BE2C (cell line): ENCODE data around the gene MEIS2.

Experiments used
- DNase-seq: peaks from one replicate; pipeline ENCODE4 v3.0.0-alpha.2; 2020
- H3K27me3 ChIP-seq: fragments of 250-450 bp; sonication (Bioruptor Pico); 2 replicates; pipeline ENCODE4 v1.5.1; 2020; ENCODE audit warnings: mild to moderate bottlenecking
- H3K36me3 ChIP-seq: fragments of 250-450 bp; sonication (Bioruptor Pico); 2 replicates; pipeline ENCODE4 v1.5.1; 2020; ENCODE audit warnings: mild to moderate bottlenecking
- H3K4me1 ChIP-seq: fragments of 250-450 bp; sonication (Bioruptor Pico); 2 replicates; pipeline ENCODE4 v1.5.1; 2020
- H3K4me3 ChIP-seq: 2 replicates; pipeline ENCODE4 v1.5.1; 2011; ENCODE audit warnings: low read depth, low read length
- H3K9me3 ChIP-seq: fragments of 250-450 bp; sonication (Bioruptor Pico); 2 replicates; pipeline ENCODE4 v1.5.1; 2020
- CTCF ChIP-seq: IDR thresholded peaks from 2 replicates; pipeline ENCODE4 v1.5.1; 2012; ENCODE audit warnings: mild to moderate bottlenecking, low read depth, low read length

MEIS2 gene

GRCh38 chr15:36959746-36960145, 140.6 kb downstream of the MEIS2 start:
- Histone ChIP-seq H3K4me1 (peaks cover 8% of the 10 kb centered on the region), H3K36me3 (no peaks in the 10 kb centered on the region), H3K27me3 (no peaks in the 10 kb centered on the region), H3K4me3 (no peak overlapping the region), H3K9me3 (no peaks in the 10 kb centered on the region)
- no peak for TF ChIP-seq CTCF
- no peak for DNase-seq

GRCh38 chr15:36958606-36959005, 141.7 kb downstream of the MEIS2 start:
- Histone ChIP-seq H3K36me3 (no peaks in the 10 kb centered on the region), H3K4me1 (peaks cover 8% of the 10 kb centered on the region), H3K4me3 (no peak overlapping the region), H3K9me3 (no peaks in the 10 kb centered on the region), H3K27me3 (no peaks in the 10 kb centered on the region)
- no peak for DNase-seq
- no peak for TF ChIP-seq CTCF

GRCh38 chr15:36954486-36954885, 145.9 kb downstream of the MEIS2 start:
- Histone ChIP-seq H3K36me3 (no peaks in the 10 kb centered on the region; the same call in 1 of the 2 replicates), H3K27me3 (no peaks in the 10 kb centered on the region), H3K4me3 (no peak overlapping the region), H3K9me3 (no peaks in the 10 kb centered on the region), H3K4me1 (peaks cover 21% of the 10 kb centered on the region)
- TF ChIP-seq CTCF, result no peak
- DNase-seq, result no peak

GRCh38 chr15:36953346-36953745, 147.0 kb downstream of the MEIS2 start:
- TF ChIP-seq CTCF, result no peak
- H3K4me3 ChIP-seq, result no peak overlapping the region
- H3K27me3 ChIP-seq, result no peaks in the 10 kb centered on the region
- no peak for DNase-seq
- peaks cover 5% of the 10 kb centered on the region for H3K36me3 ChIP-seq
- peaks cover 26% of the 10 kb centered on the region for H3K4me1 ChIP-seq
- H3K9me3 ChIP-seq, result no peaks in the 10 kb centered on the region

- no peak for TF ChIP-seq CTCF
- peaks cover 17% of the 10 kb centered on the region for H3K36me3 ChIP-seq
- peak; percentile 6 for DNase-seq
- H3K4me3 ChIP-seq, result no peak overlapping the region
- no peaks in the 10 kb centered on the region for H3K9me3 ChIP-seq
- H3K4me1 ChIP-seq, result peaks cover 30% of the 10 kb centered on the region
- H3K27me3 ChIP-seq, result no peaks in the 10 kb centered on the region
These were observed 148.6 kb downstream of the MEIS2 start for GRCh38 chr15:36951731-36952247.

- Histone ChIP-seq H3K4me1 (peaks cover 30% of the 10 kb centered on the region), H3K36me3 (peaks cover 28% of the 10 kb centered on the region), H3K4me3 (no peak overlapping the region), H3K9me3 (no peaks in the 10 kb centered on the region), H3K27me3 (no peaks in the 10 kb centered on the region)
- no peak for DNase-seq
- no peak for TF ChIP-seq CTCF
These were observed 150.0 kb downstream of the MEIS2 start for GRCh38 chr15:36950371-36950770.
